SH-SY5Y (cell line): ENCODE data around the gene TMEM127.

Experiments used
- GATA2 ChIP-seq: IDR thresholded peaks from 2 replicates; pipeline ENCODE4 v1.6.1; 2011; ENCODE audit warnings: mild to moderate bottlenecking, low read depth, low read length
- GATA3 ChIP-seq: IDR thresholded peaks from 2 replicates; pipeline ENCODE4 v1.6.1; 2011; ENCODE audit warnings: low read depth, mild to moderate bottlenecking, low read length, moderate library complexity

- no peak for TF ChIP-seq GATA2
- TF ChIP-seq GATA3, result no peak
Observed at GRCh38 chr2:96287273-96287856, 21.6 kb upstream of the TMEM127 start.
